Endometrial microvascular endothelial cells (primary cell): ENCODE measurements around the gene DENND6B. TPM values are rescaled to one million over a fixed set of nuclear protein-coding genes. Genes with fewer than 3 reads are reported as not detected.

Experiments used
- in situ Hi-C: cut with HindIII; loops from 2 replicates; pipeline ENCODE4 v1.10.0; 2017; ENCODE audit warnings: low sequenced_read_pairs, low pct_unique_long_range_greater_than_20kb; ENCODE audit errors: inconsistent ontology term
- total RNA-seq: library from RNA; depleted of rRNA; stranded (reverse); fragments of >200 nt; gene quantifications from one replicate; pipeline ENCODE4 v1.2.3, GENCODE V29; 2015; ENCODE audit errors: inconsistent ontology term

DENND6B gene
- total RNA-seq, 1 donor from 2014 or later, result 1.2 TPM

GRCh38 chr22:50294319-50294656 lies 32.5 kb downstream of the DENND6B start:
- in situ Hi-C loops, result no loop called here

GRCh38 chr22:50293441-50294318 lies 33.1 kb downstream of the DENND6B start:
- in situ Hi-C loops, result no loop called here

GRCh38 chr22:50292643-50293440 lies 34.0 kb downstream of the DENND6B start:
- in situ Hi-C loops, result no loop called here

GRCh38 chr22:50289942-50290630 lies 36.7 kb downstream of the DENND6B start:
- in situ Hi-C loops, result no loop called here

- in situ Hi-C loops, result no loop called here
These were observed 37.5 kb downstream of the DENND6B start for GRCh38 chr22:50289151-50289941.

- in situ Hi-C loops, result no loop called here
These were observed 39.1 kb downstream of the DENND6B start for GRCh38 chr22:50287731-50288130.

GRCh38 chr22:50286701-50287318 lies 40.0 kb downstream of the DENND6B start:
- in situ Hi-C loops, result no loop called here

GRCh38 chr22:50286275-50286674 lies 40.5 kb downstream of the DENND6B start:
- in situ Hi-C loops, result no loop called here

- in situ Hi-C loops, result no loop called here
These were observed 41.1 kb downstream of the DENND6B start for GRCh38 chr22:50285568-50286229.

- in situ Hi-C loops, result no loop called here
These were observed 42.3 kb downstream of the DENND6B start for GRCh38 chr22:50284479-50284878.

- in situ Hi-C loops, result no loop called here
These were observed 43.0 kb downstream of the DENND6B start for GRCh38 chr22:50283821-50284220.

GRCh38 chr22:50282361-50283155 lies 44.3 kb downstream of the DENND6B start:
- in situ Hi-C loops, result no loop called here

GRCh38 chr22:50281957-50282356 lies 44.9 kb downstream of the DENND6B start:
- in situ Hi-C loops, result no loop called here

- in situ Hi-C loops, result no loop called here
These were observed 45.4 kb downstream of the DENND6B start for GRCh38 chr22:50281384-50281760.

- in situ Hi-C loops, result no loop called here
These were observed 46.0 kb downstream of the DENND6B start for GRCh38 chr22:50280708-50281383.

- in situ Hi-C loops, result no loop called here
These were observed 46.6 kb downstream of the DENND6B start for GRCh38 chr22:50280022-50280707.
